SK-N-MC (cell line): Measurements from ENCODE around the gene PPT1.

Experiments
- EZH2 ChIP-seq: fragments of 200-600 bp; sonication (generic); IDR thresholded peaks from one replicate; pipeline ENCODE4 v1.6.1; 2017; ENCODE audit warnings: antibody characterized with exemption
- FOXP2 ChIP-seq: optimal IDR thresholded peaks from 2 replicates; pipeline ENCODE3; 2011; ENCODE audit warnings: mild to moderate bottlenecking, moderate library complexity; ENCODE audit not compliant: insufficient read depth; ENCODE audit errors: extremely low read length, control extremely low read depth
- POLR2AphosphoS5 ChIP-seq: IDR thresholded peaks from 2 replicates; pipeline ENCODE4 v1.6.1; 2012; ENCODE audit warnings: mild to moderate bottlenecking, low read depth, low read length, borderline replicate concordance

- no peak for TF ChIP-seq EZH2
- no peak for TF ChIP-seq POLR2AphosphoS5
- TF ChIP-seq FOXP2: no peak
These were observed 32.1 kb downstream of the PPT1 start for GRCh38 chr1:40064797-40065499.
